ENCODE data around the gene ASB10. TPM values are rescaled to one million over a fixed set of nuclear protein-coding genes. Genes with fewer than 3 reads are reported as not detected.

ASB10 gene
- total and polyA plus RNA-seq, 2 of the 4 experiments (the other 2 are of a cell fraction), result not detected

DNA sequence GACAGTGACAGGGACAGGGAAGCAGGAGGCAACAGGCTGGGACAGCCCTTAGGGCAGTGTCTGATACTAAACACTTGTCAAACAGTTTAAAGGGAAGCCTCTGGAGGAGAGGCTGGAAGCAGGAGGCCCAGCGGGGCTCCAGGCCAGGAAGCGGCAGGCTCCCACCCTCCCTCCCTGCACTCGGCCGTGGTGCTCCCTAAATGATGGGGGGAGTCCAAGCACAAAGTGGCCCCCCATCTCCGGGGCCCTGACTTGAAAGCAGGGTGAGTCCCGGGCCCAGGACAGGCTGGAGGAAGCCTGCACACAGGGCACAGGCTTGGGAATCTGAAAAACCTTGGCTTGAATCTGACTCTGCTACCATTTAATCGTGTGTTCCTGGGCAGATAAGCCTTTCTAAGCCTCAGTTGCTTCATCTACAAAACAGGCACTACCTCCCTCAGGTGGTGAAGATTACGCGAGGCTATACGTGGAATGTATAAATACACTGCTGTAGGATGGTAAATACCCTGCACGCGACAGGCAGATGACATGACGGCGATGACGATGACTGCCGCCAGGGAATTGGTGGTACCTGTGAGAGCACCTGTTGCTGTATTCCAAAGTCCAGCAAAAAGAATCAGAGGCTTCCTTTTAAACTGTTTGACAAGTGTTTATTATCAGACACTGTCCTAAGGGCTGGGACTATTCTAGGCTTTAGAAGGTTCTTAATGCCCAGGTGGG, 53.6 kb downstream of the ASB10 start:
- Histone ChIP-seq H4K20me1 (ENCODE audit: insufficient read depth, low read length) (peaks cover under 1% of the 10 kb centered on the region), H2BK20ac (ENCODE audit: low read depth, low read length) (no peak overlapping the region), H3K14ac (replicated peaks; ENCODE audit: low read depth, low read length) (no peak overlapping the region), H3K9ac (ENCODE audit: low read depth, low read length) (no peak overlapping the region), H3K27ac (ENCODE audit: insufficient read depth, low read length) (no peak overlapping the region), H3K4ac (ENCODE audit: low read depth, low read length) (no peak overlapping the region), H4K8ac (ENCODE audit: low read depth in 2 of 2, low read length in 2 of 2) (no peak overlapping the region), H2BK15ac (ENCODE audit: low read depth, low read length) (no peak overlapping the region), H4K5ac (ENCODE audit: low read depth, low read length) (no peak overlapping the region), H2AK9ac (replicated peaks; ENCODE audit: low read depth, low read length, poor library complexity) (no peak overlapping the region), H2BK120ac (ENCODE audit: low read depth, low read length) (no peak overlapping the region), H3K4me1 (ENCODE audit: control insufficient read depth, insufficient read depth, low read length) (no peaks in the 10 kb centered on the region), H3K18ac (ENCODE audit: low read depth, low read length) (no peak overlapping the region), H3K27me3 (ENCODE audit: control insufficient read depth, insufficient read depth, low read length) (no peaks in the 10 kb centered on the region), H2BK5ac (ENCODE audit: low read depth, low read length, poor library complexity, severe bottlenecking) (no peak overlapping the region), H3K4me2 (ENCODE audit: low read depth, low read length) (no peak overlapping the region), H3K9me3 (ENCODE audit: control insufficient read depth, insufficient read depth, low read length) (no peaks in the 10 kb centered on the region), H4K91ac (ENCODE audit: insufficient read depth, low read depth, low read length) (no peak overlapping the region), H3K56ac (ENCODE audit: extremely low read depth, insufficient read depth, low read length) (no peak overlapping the region), H3K9me1 (ENCODE audit: insufficient read depth, low read length) (no peaks in the 10 kb centered on the region; the same call in 1 of the 2 replicates), H3K36me3 (ENCODE audit: control insufficient read depth, insufficient read depth, low read length) (peaks cover 90% of the 10 kb centered on the region), H3K23ac (ENCODE audit: low read depth, low read length) (no peak overlapping the region), H2AFZ (replicated peaks; ENCODE audit: low read length, poor library complexity) (no peak overlapping the region), H3K79me1 (ENCODE audit: low read depth in 1 of 2, low read length in 2 of 2) (peaks cover 0 to 13% of the 10 kb centered on the region in 2 experiments; a peak in 2 of 4 replicates), H2AK5ac (ENCODE audit: low read depth, low read length) (no peak overlapping the region), H3K4me3 (ENCODE audit: insufficient read depth, low read depth, low read length) (no peak overlapping the region)
- no TSS peak for BruUV-seq (replicated peaks)
- in situ Hi-C loops (cut with MboI; ENCODE audit: low sequenced_read_pairs), result no loop called here
- 94% methylated on average over 8 of the region's 16 CpGs; no CpG with 5 or more reads in 1 of the 2 experiments for WGBS, 2 experiments (ENCODE audit: extremely low coverage in 2 of 2, insufficient read length in 1 of 2)
- ATAC-seq (ENCODE audit: low read depth) (no peak), DNase-seq (no peak)
- TF ChIP-seq BHLHE40 (IDR thresholded peaks at IDR 0.05; ENCODE audit: low read depth, low read length), result no peak
- no peak for TF ChIP-seq RFX5 (IDR thresholded peaks at IDR 0.05; ENCODE audit: low read depth, low read length)
- TF ChIP-seq MAFK (IDR thresholded peaks at IDR 0.05; ENCODE audit: low read depth, low read length), result no peak
- TF ChIP-seq, protein P1, sequence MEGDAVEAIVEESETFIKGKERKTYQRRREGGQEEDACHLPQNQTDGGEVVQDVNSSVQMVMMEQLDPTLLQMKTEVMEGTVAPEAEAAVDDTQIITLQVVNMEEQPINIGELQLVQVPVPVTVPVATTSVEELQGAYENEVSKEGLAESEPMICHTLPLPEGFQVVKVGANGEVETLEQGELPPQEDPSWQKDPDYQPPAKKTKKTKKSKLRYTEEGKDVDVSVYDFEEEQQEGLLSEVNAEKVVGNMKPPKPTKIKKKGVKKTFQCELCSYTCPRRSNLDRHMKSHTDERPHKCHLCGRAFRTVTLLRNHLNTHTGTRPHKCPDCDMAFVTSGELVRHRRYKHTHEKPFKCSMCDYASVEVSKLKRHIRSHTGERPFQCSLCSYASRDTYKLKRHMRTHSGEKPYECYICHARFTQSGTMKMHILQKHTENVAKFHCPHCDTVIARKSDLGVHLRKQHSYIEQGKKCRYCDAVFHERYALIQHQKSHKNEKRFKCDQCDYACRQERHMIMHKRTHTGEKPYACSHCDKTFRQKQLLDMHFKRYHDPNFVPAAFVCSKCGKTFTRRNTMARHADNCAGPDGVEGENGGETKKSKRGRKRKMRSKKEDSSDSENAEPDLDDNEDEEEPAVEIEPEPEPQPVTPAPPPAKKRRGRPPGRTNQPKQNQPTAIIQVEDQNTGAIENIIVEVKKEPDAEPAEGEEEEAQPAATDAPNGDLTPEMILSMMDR (conservative IDR thresholded peaks at IDR 0.05; ENCODE audit: low read depth, low read length), result no peak
- no peak for TF ChIP-seq SMC3 (IDR thresholded peaks at IDR 0.05; ENCODE audit: low read depth, low read length)
- TF ChIP-seq RCOR1 (IDR thresholded peaks at IDR 0.05; ENCODE audit: insufficient replicate concordance, low read length), result no peak
- no peak for TF ChIP-seq CEBPB (IDR thresholded peaks at IDR 0.05; ENCODE audit: low read depth, low read length)
- POLR2A ChIA-PET (ENCODE audit: unreplicated experiment), result no interaction called here
- intact Hi-C loops (cut with micrococcal nuclease), result no loop called here
- dilution Hi-C loops (cut with HindIII; ENCODE audit: low sequenced_read_pairs, unreplicated experiment), result no loop called here
- CTCF ChIA-PET, result no interaction called here

Data from IMR-90 (cell line).